ENCODE results near the gene RARG.

- TF ChIP-seq CTCF (IDR thresholded peaks at IDR 0.05; ENCODE audit: insufficient read depth, low read length), result no peak
- TF ChIP-seq POLR2AphosphoS5 (IDR thresholded peaks at IDR 0.05; ENCODE audit: low read depth), result no peak
- no peak for TF ChIP-seq GABPA (IDR thresholded peaks at IDR 0.05; ENCODE audit: low read depth)
Measured at GRCh38 chr12:53235742-53236442, 3.9 kb upstream of the RARG start.
